Neural cell (in vitro differentiated cells): ENCODE measurements around the gene WFDC2. TPM values are rescaled to one million over a fixed set of nuclear protein-coding genes. Genes with fewer than 3 reads are reported as not detected.

Source experiments
- H2AFZ ChIP-seq: fragments of 200-600, 300-800 bp; sonication (generic), shearing (Covaris generic); 2 replicates; pipeline ENCODE4 v1.6.0; 2014; ENCODE audit warnings: low read depth, mild to moderate bottlenecking, antibody characterized with exemption, low read length, moderate library complexity
- H3F3A ChIP-seq: fragments of 200-600 bp; shearing (Covaris generic); 2 replicates; pipeline ENCODE4 v1.6.1; 2016; ENCODE audit warnings: mild to moderate bottlenecking, moderate library complexity, mixed read lengths, antibody characterized with exemption, low read length; ENCODE audit not compliant: insufficient read depth, poor library complexity, severe bottlenecking
- H3K27ac ChIP-seq: fragments of 200-600, 300-800 bp; sonication (generic), shearing (Covaris generic); 2 replicates; pipeline ENCODE4 v1.5.1; 2014; ENCODE audit warnings: mild to moderate bottlenecking, low read length, moderate library complexity
- H3K27me3 ChIP-seq: fragments of 300-800, 200-600 bp; sonication (generic), shearing (Covaris generic); 2 replicates; pipeline ENCODE4 v1.6.0; 2014; ENCODE audit warnings: mild to moderate bottlenecking, low read depth, low read length, moderate library complexity; ENCODE audit not compliant: insufficient read depth
- H3K36me3 ChIP-seq: fragments of 300-800, 200-600 bp; sonication (generic), shearing (Covaris generic); 2 replicates; pipeline ENCODE4 v1.5.1; 2014; ENCODE audit warnings: mild to moderate bottlenecking, antibody characterized with exemption, low read length, moderate library complexity; ENCODE audit not compliant: insufficient read depth
- H3K4me2 ChIP-seq: fragments of 300-800, 200-600 bp; sonication (generic), shearing (Covaris generic); 2 replicates; pipeline ENCODE4 v1.6.0; 2014; ENCODE audit warnings: mild to moderate bottlenecking, low read length
- H3K4me3 ChIP-seq: fragments of 300-800, 200-600 bp; sonication (generic), shearing (Covaris generic); 2 replicates; pipeline ENCODE4 v1.5.1; 2014; ENCODE audit warnings: mild to moderate bottlenecking, low read length, moderate library complexity
- H3K79me2 ChIP-seq: fragments of 200-600 bp; shearing (Covaris generic); replicated peaks from 2 replicates; pipeline ENCODE4 v1.6.0; 2014; ENCODE audit warnings: mild to moderate bottlenecking, low read length, moderate library complexity; ENCODE audit not compliant: insufficient read depth
- H3K9ac ChIP-seq: fragments of 300-800, 200-600 bp; sonication (generic), shearing (Covaris generic); 2 replicates; pipeline ENCODE4 v1.6.1; 2016; ENCODE audit warnings: mild to moderate bottlenecking, low read length, mixed read lengths
- H3K9me2 ChIP-seq: fragments of 200-600 bp; shearing (Covaris generic); 2 replicates; pipeline ENCODE4 v1.6.1; 2016; ENCODE audit warnings: mild to moderate bottlenecking, low read length, mixed read lengths; ENCODE audit not compliant: insufficient read depth
- H3K9me3 ChIP-seq: fragments of 200-600, 300-800 bp; sonication (generic), shearing (Covaris generic); 2 replicates; pipeline ENCODE4 v1.6.1; 2016; ENCODE audit warnings: mild to moderate bottlenecking, mixed run types, low read length, moderate library complexity, mixed read lengths
- H4K20me1 ChIP-seq: fragments of 200-600 bp; shearing (Covaris generic); 2 replicates; pipeline ENCODE4 v1.6.1; 2016; ENCODE audit warnings: mild to moderate bottlenecking, mixed run types; ENCODE audit not compliant: insufficient read depth
- CTCF ChIP-seq: fragments of 450-650 bp; IDR thresholded peaks from 2 replicates; pipeline ENCODE4 v1.5.1; 2014; ENCODE audit warnings: antibody characterized with exemption, mild to moderate bottlenecking, moderate library complexity; ENCODE audit not compliant: poor library complexity, severe bottlenecking
- EP300 ChIP-seq: fragments of 450-650 bp; conservative IDR thresholded peaks from 2 replicates; pipeline ENCODE4 v1.6.1; 2014; ENCODE audit warnings: antibody characterized with exemption, mild to moderate bottlenecking, moderate library complexity; ENCODE audit not compliant: poor library complexity, severe bottlenecking
- EZH2 ChIP-seq: fragments of 200-600, 300-800 bp; shearing (Covaris generic), sonication (generic); IDR thresholded peaks from 2 replicates; pipeline ENCODE4 v1.6.1; 2014; ENCODE audit warnings: antibody characterized with exemption, low read length, borderline replicate concordance, mild to moderate bottlenecking; ENCODE audit not compliant: insufficient read depth, poor library complexity, severe bottlenecking
- MXI1 ChIP-seq: fragments of 450-650 bp; conservative IDR thresholded peaks from 2 replicates; pipeline ENCODE4 v1.6.1; 2014; ENCODE audit warnings: antibody characterized with exemption, mild to moderate bottlenecking; ENCODE audit not compliant: poor library complexity, severe bottlenecking
- POLR2AphosphoS5 ChIP-seq: IDR thresholded peaks from 2 replicates; pipeline ENCODE4 v1.6.1; 2012
- RAD21 ChIP-seq: fragments of 450-650 bp; conservative IDR thresholded peaks from 2 replicates; pipeline ENCODE4 v1.6.1; 2014; ENCODE audit warnings: antibody characterized with exemption, mild to moderate bottlenecking, moderate library complexity
- REST ChIP-seq: IDR thresholded peaks from 2 replicates; pipeline ENCODE4 v1.6.1; 2012; ENCODE audit warnings: borderline replicate concordance
- SMC3 ChIP-seq: fragments of 450-650 bp; conservative IDR thresholded peaks from 2 replicates; pipeline ENCODE4 v1.6.1; 2014; ENCODE audit warnings: antibody characterized with exemption, mild to moderate bottlenecking, moderate library complexity; ENCODE audit not compliant: poor library complexity
- TAF1 ChIP-seq: IDR thresholded peaks from 2 replicates; pipeline ENCODE4 v1.6.1; 2012; ENCODE audit warnings: low read depth
- polyA plus RNA-seq: library from polyadenylated mRNA; depleted of rRNA; stranded (reverse); fragments of >200 nt; gene quantifications from 2 replicates; pipeline ENCODE4 v1.2.3, GENCODE V29; 2014

The WFDC2 gene
- polyA plus RNA-seq, 1 donor from 2014 or later = not detected

- Histone ChIP-seq H3F3A (no peaks in the 10 kb centered on the region), H3K79me2 (no peaks in the 10 kb centered on the region), H3K4me2 (no peak overlapping the region), H3K4me3 (no peak overlapping the region), H3K36me3 (no peaks in the 10 kb centered on the region), H4K20me1 (no peaks in the 10 kb centered on the region), H3K9me3 (no peaks in the 10 kb centered on the region), H3K27ac (no peak overlapping the region), H2AFZ (no peak overlapping the region), H3K27me3 (no peaks in the 10 kb centered on the region), H3K9me2 (no peaks in the 10 kb centered on the region), H3K9ac (no peak overlapping the region)
- no peak for TF ChIP-seq REST
- no peak for TF ChIP-seq POLR2AphosphoS5
- TF ChIP-seq MXI1 = no peak
- TF ChIP-seq EP300 = no peak
- TF ChIP-seq SMC3 = no peak
- no peak for TF ChIP-seq TAF1
- TF ChIP-seq RAD21 = no peak
- TF ChIP-seq CTCF = no peak
- no peak for TF ChIP-seq EZH2
These were observed 8.3 kb upstream of the WFDC2 start for GRCh38 chr20:45461225-45461624.

DNA sequence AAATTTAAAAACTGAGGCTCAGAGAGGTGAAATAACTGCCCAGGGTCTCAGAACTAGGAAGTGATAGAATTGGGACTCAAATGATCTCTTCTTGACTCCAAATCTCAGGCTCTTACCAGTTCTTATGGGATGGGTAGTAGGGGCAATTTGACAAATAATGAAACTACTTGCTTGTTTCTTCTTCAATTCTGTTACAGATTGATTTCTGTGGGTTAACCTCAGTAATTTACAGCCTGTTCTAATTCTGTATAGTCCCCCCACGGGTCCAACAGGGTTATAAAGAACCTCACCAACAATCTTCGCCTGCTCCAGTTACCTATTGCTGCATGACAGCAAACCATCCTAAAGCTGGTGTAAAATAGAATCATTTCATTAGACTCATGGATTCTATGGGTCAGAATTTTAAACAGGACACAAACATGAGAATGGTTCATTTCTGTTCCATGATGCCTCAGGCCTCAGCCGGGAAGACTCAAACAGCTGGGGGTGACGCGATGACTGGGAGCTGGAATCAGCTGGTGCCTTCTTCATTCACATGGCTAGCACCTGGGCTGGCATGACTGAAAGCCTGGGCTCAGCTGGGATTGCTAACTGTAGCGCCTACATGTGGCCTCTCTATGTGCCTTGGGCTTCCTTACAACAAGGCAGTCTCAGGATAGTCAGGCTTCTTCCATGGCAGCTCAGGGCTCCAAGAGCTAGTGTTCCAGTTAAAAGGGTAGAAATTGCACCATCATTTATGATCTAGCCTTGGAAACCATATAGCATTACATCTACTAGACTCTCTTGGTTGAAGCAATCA, 6.6 kb upstream of the WFDC2 start:
- Histone ChIP-seq H3K4me2 (no peak overlapping the region), H3K27ac (no peak overlapping the region), H3K9me3 (no peaks in the 10 kb centered on the region), H3K36me3 (no peaks in the 10 kb centered on the region), H2AFZ (no peak overlapping the region), H3K4me3 (no peak overlapping the region), H3K79me2 (no peaks in the 10 kb centered on the region), H3K9ac (no peak overlapping the region), H3K9me2 (no peaks in the 10 kb centered on the region), H4K20me1 (no peaks in the 10 kb centered on the region), H3F3A (no peaks in the 10 kb centered on the region), H3K27me3 (no peaks in the 10 kb centered on the region)
- TF ChIP-seq SMC3 (no peak), RAD21 (no peak)
